ENCODE measurements around the gene GNA12.

GNA12 gene

GRCh38 chr7:2702594-2702957, 141.5 kb downstream of the GNA12 start:
- in situ Hi-C loops (cut with HindIII; ENCODE audit: low sequenced_read_pairs) = no loop called here

GRCh38 chr7:2701832-2702593, 142.1 kb downstream of the GNA12 start:
- in situ Hi-C loops (cut with HindIII; ENCODE audit: low sequenced_read_pairs) = no loop called here

- in situ Hi-C loops (cut with HindIII; ENCODE audit: low sequenced_read_pairs) = no loop called here
Measured at GRCh38 chr7:2701424-2701823, 142.7 kb downstream of the GNA12 start.

- in situ Hi-C loops (cut with HindIII; ENCODE audit: low sequenced_read_pairs) = no loop called here
Measured at GRCh38 chr7:2700141-2700850, 143.8 kb downstream of the GNA12 start.

- in situ Hi-C loops (cut with HindIII; ENCODE audit: low sequenced_read_pairs) = loop anchor here (5.0 to 10.0 kb wide), 3 partner anchors 47 to 204 kb away; no protein-coding TSS in a partner anchor
Measured at GRCh38 chr7:2699289-2699620, 144.9 kb downstream of the GNA12 start.

GRCh38 chr7:2698581-2699288, 145.4 kb downstream of the GNA12 start:
- in situ Hi-C loops (cut with HindIII; ENCODE audit: low sequenced_read_pairs) = loop anchor here (5.0 to 10.0 kb wide), 3 partner anchors 46 to 204 kb away; no protein-coding TSS in a partner anchor

GRCh38 chr7:2694122-2694436, 150.0 kb downstream of the GNA12 start:
- in situ Hi-C loops (cut with HindIII; ENCODE audit: low sequenced_read_pairs) = loop anchor here (10.0 kb wide), 1 partner anchor 199 kb away; no protein-coding TSS in a partner anchor

GRCh38 chr7:2693420-2694121, 150.5 kb downstream of the GNA12 start:
- in situ Hi-C loops (cut with HindIII; ENCODE audit: low sequenced_read_pairs) = loop anchor here (10.0 kb wide), 1 partner anchor 199 kb away; no protein-coding TSS in a partner anchor

- in situ Hi-C loops (cut with HindIII; ENCODE audit: low sequenced_read_pairs) = loop anchor here (10.0 kb wide), 1 partner anchor 198 kb away; no protein-coding TSS in a partner anchor
Measured at GRCh38 chr7:2692543-2692942, 151.6 kb downstream of the GNA12 start.

- in situ Hi-C loops (cut with HindIII; ENCODE audit: low sequenced_read_pairs) = loop anchor here (10.0 kb wide), 1 partner anchor 197 kb away; no protein-coding TSS in a partner anchor
Measured at GRCh38 chr7:2691932-2692439, 152.1 kb downstream of the GNA12 start.

GRCh38 chr7:2691011-2691707, 152.9 kb downstream of the GNA12 start:
- in situ Hi-C loops (cut with HindIII; ENCODE audit: low sequenced_read_pairs) = loop anchor here (10.0 kb wide), 1 partner anchor 196 kb away; no protein-coding TSS in a partner anchor

GRCh38 chr7:2689951-2690705, 154.0 kb downstream of the GNA12 start:
- in situ Hi-C loops (cut with HindIII; ENCODE audit: low sequenced_read_pairs) = loop anchor here (10.0 kb wide), 1 partner anchor 195 kb away; no protein-coding TSS in a partner anchor

- in situ Hi-C loops (cut with HindIII; ENCODE audit: low sequenced_read_pairs) = no loop called here
Measured at GRCh38 chr7:2689343-2689847, 154.7 kb downstream of the GNA12 start.

GRCh38 chr7:2688409-2689342, 155.4 kb downstream of the GNA12 start:
- in situ Hi-C loops (cut with HindIII; ENCODE audit: low sequenced_read_pairs) = no loop called here

- in situ Hi-C loops (cut with HindIII; ENCODE audit: low sequenced_read_pairs) = no loop called here
Measured at GRCh38 chr7:2687881-2688318, 156.2 kb downstream of the GNA12 start, which contains the start of gene AMZ1. Gene AMZ1 (plus strand): TSS chr7:2688202. CDS start chr7:2700452, 12,250 bp downstream.

- in situ Hi-C loops (cut with HindIII; ENCODE audit: low sequenced_read_pairs) = no loop called here
Measured at GRCh38 chr7:2687338-2687869, 156.7 kb downstream of the GNA12 start.

GRCh38 chr7:2686101-2686500, 158.0 kb downstream of the GNA12 start:
- in situ Hi-C loops (cut with HindIII; ENCODE audit: low sequenced_read_pairs) = no loop called here

GRCh38 chr7:2684501-2684900, 159.6 kb downstream of the GNA12 start:
- in situ Hi-C loops (cut with HindIII; ENCODE audit: low sequenced_read_pairs) = no loop called here
